HG03354 (cell line): ENCODE data around the gene CAPN7.

Experiments
- ATAC-seq: cut with Tn5 transposase; IDR thresholded peaks from one replicate; pipeline ENCODE4 v1.9.1; 2021; ENCODE audit warnings: mild to moderate bottlenecking; ENCODE audit not compliant: unreplicated experiment, poor library complexity, severe bottlenecking

The CAPN7 gene

DNA sequence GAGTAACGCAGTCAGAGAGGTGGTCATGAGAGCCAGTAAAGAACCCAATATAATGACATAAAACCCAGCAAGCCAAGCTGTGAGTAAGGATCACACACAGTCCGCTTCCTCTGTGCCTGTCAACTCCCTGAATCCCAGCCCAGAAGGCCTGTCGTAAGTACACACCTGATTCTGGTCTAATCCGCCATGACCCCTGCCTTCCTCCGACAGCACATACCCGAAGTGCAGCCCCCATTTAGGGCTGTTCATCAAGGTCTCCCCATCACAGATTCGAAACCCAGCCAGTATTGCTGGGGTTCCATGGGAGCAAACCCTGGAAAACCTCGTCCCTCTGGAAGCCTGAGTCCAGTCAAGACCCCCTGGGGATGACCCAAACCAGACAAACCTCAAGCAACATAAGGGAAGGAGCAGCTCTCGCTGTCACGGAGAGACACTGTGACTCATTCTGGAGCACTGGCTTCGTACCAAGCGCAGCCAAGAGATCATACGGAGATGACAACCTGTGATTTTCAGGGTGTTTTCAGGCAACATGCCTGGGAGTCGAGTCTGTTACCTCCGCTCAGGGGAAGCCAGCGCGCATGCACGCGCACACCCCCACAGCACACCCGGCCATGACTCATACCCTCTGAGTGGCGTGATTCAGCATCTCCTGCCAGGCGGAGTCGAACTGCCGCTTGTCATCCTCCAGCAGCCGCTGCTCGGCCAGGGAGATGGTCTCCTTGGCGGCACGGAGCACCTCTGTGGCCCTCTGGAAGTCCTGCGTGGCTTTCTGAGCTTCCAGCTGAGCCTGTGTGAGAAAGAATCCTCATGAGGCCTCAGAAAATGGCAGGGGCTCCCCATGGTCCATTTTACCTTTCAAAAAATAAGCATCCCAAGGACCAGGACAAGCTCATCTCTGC lies 63.3 kb downstream of the CAPN7 start:
- ATAC-seq, result peak; percentile 73

DNA sequence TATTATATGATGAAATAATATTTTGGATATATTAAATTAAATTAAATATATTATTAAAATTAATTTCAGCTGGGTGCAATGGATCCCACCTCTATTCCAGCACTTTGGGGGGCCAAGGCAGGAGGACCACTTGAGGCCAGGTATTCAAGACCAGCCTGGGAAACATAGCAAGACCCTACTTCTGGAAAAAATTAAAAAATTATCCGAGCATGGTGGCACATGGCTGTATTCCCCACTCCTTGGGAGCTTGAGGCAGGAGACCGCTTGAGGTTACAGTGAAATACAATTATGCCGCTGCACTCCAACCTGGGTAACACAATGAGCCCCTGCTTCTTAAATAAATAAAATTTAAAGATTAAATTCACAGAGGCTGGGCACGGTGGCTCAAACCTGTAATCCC lies 65.0 kb downstream of the CAPN7 start:
- ATAC-seq, result no peak

DNA sequence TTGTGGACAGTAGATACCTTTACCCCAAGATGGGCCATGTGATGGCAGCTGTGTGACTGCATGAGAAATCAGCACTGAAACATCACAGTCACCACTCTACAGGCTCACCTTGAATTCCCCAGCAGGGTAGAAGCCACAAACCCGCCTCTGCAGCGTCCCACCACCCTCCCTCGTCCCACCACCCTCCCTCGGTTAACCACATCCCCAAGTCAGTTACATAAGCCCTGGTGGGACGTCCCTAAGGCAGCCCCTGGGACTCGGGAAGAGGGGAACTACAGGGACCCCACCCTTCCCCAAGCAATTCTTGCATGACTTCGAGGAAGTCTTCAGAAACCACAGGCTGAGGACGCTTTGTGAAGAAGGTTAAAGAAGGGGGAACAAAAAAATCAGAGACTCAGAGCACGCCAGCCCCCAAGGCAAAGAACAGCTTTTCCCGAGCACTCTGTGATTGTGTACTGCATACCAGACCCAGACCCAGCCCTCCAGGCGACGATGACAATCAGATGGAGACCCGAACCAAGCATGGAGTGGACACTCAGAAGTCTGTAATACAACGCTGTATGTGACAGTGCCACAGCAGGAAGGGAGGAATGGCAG lies 65.8 kb downstream of the CAPN7 start:
- peak; percentile 58 for ATAC-seq

DNA sequence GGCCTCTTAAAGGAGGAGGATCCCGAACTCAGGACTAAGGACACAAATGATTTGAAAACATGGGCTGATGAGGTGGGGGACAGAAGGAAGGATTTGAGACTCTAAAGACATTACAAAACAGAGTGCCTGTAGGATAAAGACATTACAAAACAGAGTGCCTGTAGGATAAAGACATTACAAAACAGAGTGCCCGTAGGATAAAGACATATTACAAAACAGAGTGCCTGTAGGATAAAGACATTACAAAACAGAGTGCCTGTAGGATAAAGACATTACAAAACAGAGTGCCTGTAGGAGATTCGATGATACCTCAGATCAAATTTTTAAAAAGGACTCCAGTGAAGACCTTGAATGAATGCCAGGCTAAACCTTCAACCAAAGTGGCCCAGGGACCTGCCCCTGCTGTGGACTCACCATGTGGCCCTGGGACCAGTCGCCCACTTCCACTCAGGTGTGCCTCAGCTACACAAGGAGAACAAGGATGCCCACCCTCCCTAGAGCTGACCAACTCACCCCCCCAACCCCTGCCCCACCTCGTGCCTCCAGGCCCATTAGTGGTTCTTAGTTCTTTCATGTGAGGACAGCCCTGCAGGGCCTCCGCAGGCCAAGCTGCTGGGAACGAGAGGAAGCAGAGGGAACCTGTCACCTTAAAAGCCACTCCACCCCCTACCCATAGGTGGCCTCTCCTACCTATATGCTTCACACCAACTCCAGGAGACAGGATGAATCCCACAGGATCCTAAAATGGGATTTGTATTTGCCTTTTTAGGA lies 66.6 kb downstream of the CAPN7 start:
- ATAC-seq, result no peak

DNA sequence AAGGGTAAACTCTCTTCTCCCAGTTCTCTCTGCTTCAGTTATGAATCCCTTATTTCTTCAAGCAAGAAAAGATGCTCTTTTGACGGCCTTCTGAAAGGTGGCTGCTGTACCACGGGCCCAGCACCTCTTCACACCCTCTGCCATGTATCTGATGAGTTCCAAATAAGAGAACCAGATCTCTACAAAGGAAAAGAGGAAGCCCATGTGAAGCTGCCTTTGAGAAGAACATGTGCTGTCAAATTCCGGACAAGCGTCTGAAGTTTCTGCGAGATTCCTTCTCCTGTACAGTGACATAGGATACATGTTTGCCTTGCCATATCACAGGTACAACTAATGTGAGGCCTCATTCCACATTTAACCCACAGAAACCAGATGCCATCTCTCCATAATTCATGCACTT lies 67.2 kb downstream of the CAPN7 start:
- no peak for ATAC-seq

DNA sequence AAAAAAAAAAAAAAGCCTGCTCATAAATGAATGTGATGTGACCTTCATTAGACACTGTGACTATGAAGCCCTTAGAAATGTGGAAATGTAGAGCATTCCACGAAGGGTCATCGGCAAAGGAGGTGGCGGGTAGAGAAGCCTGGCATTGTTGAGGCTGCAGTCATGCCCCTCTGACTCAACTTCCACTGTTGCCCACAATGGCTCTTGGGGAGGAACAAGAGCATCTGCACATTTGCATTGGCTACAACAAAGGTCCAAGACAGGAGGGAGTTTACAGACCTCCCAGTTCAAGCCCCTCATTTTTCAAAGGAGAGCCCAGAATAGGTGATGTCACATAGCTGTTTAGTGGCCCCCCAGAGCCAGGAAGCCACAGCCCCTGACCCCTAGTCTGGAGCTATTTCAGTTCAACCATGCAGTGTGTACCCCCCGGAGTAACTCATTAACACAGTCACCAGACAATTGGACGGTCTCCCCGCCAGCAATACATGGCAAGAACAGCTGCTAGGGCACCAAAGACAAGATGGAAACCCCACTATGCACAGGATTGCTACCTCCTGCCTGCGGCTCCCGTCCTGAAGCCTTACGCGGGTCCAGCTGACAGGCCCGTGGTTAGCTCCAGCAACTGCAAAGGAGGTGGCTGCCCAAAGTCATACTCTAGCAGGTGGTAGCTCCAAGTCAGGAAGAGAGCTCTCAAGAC lies 70.1 kb downstream of the CAPN7 start:
- ATAC-seq, result no peak

DNA sequence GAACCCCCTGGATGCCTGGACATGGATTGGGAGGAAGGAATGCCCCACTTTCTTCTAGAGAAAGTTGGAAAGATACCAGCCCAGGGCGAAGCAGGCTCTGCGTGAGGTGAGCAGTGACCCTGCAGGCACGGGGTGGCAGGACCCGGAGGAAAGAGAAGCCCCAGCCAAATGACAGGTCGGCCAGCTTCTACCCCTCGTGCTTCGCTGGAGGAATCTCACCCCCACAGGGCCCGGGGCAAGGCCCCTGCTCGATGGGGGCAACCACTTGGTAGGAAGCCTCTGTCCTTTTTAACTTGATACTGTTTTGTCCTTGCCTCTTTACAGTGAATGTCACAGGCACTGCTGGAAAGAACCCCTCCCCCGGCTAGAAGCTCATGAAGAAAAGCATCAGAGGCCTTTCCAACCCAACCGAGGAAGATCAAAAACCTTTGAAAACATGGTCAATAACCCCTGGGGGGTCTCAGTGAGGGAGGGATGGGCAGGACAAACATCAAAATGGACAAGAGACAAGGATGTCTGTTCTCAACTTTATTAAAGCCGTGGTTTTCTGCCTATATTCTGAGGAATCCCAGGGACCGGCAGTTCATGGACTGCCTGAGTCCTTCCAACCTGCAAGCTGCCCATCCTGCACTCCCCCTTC lies 71.9 kb downstream of the CAPN7 start:
- no peak for ATAC-seq

DNA sequence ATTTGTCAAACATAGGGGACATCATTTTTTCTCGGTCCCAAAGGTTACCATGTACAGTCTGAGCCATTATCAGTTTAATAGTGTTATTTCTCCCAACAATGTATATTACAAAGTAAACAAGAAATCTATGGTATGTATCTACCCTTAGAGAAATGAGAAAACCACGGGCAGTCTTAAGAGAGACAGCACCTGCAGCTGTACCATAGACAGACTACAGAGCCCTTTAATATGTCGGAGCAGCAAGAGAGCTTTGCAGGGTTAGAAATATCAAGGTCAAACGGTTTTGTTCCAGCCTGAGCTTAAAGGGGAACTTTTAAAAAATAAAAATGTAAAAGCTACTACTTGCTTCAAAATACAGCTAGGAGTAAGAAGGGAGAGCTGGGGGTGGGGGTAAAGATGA lies 73.2 kb downstream of the CAPN7 start:
- no peak for ATAC-seq

DNA sequence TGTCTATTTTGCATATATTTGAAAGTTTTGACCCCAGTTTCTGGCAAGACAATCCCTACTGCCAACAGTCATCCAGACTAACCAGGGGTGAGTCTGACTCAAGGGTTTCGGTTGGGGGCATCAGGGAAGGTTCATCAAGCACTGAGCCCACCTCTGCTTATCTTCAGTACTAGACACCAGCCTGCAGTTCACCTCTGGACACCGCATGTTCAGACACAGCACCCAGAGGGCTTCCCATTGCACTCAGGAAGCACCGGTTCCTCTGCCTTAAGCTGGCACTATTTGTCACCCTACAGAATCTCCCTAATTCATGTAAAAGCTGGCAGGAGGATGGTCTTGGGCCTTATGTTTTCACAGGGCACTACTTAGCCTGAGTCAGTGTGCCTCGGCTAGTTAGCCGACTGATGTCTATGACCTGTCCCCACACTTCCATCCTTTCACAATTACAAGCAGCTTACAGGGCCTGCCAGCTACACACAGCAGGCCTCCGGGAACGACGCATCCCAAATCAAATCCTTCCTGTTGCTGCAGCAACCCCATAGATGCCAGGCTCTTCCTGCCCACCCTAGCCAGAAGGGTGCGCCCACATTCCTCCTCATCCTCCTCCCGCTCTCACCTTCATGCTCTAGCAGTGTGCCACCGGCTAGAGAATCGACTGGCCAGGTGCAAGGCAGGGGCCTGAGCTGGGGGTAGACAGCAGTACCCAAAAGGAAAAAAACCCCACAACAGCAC lies 73.8 kb downstream of the CAPN7 start:
- no peak for ATAC-seq

DNA sequence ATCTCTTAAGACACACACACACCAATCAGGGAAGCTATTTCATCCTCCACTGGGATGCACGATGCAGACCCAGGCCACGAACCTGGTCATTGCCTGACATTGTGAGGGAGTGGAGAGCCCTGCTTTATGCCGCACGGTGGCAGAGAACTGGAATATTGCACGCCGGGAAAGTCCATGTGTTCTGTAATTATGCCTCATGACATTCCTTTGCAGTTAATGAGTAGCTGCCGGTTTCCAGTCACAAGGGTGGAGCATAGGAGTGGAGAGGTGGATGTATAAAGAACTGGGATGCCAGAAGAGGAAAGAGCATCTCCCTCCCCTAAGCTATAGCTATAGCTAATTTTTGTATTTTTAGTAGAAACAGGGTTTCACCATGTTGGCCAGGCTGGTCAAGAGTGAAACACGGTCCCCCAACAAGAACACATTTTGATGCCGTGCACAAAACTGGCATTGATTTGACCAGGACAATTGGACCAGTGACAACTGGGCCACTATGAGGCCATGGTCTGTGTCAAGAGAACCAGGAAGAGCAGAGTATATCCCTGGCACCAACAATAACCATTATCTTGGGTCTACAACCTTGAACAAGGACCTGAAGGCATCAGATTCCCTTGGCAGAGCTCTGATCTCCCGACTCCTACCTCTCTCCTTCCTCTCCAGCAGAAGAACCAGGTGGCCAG lies 74.9 kb downstream of the CAPN7 start:
- ATAC-seq, result no peak

DNA sequence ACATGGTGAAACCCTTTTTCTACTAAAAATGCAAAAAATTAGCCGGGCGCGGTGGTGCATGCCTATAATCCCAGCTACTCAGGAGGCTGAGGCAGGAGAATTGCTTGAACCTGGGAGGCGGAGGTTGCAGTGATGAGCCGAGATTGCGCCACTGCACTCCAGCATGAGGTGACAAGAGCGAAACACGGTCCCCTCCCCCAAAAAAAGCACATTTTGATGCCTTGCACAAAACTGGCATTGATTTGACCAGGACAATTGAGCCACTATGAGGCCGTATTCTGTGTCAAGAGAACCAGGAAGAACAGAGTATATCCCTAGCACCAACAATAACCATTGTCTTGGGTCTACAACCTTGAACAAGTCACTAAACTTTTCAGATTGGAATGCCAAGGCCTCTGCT lies 75.8 kb downstream of the CAPN7 start:
- no peak for ATAC-seq

DNA sequence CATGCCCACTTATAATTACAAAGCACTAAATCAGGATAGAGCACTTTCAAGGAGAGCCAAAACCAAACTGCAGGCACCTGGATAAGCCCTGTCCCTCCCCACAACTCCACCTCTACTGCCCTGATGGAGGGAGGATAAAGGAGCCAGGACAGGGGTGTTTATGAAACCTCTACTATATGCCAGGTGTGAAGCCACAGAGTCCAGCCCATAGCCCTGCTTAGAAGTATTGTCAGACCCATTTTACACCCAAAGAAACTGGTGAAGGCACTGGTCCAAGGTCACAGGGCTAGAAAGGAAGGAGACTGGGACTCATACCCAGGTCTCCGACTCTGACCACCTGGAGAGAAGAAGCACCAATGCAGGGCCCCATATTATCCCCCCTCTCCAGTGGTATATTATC lies 77.7 kb downstream of the CAPN7 start:
- ATAC-seq, result no peak

DNA sequence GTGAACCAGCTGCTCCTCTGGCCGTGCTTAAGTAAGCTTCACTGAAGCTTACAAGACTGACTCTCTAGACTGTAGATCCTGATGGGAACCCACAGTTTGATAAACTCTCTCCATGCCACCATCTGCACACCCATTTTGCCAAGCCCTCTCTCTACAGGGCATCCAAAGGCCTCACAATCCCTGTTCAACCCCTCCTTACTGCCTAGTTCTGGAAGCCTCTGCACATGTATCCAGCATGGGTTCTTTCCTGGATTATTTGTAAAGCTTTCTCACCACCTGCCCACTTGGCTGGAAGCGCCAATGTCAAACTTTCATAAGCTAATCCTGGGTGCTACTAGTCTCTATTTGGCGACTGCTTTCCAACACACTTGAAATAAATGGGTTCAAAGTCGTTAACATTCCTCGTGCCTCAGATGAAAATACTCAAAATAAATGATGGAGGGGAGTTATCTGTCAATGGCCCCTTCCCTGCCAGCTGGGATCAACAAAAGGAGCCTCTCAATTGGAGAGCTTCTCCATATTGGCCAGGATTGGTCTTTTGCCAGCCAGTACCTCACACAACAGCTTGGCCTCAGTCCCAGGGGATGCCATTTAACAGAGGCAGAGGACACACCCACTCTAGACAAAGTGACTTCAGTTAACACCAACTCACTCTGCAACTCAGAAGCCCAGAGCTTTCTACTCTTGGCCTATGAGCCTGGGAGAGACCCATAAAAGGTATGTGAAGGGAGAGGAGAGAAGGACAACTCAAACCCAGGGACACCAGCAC lies 78.3 kb downstream of the CAPN7 start:
- ATAC-seq, result no peak

DNA sequence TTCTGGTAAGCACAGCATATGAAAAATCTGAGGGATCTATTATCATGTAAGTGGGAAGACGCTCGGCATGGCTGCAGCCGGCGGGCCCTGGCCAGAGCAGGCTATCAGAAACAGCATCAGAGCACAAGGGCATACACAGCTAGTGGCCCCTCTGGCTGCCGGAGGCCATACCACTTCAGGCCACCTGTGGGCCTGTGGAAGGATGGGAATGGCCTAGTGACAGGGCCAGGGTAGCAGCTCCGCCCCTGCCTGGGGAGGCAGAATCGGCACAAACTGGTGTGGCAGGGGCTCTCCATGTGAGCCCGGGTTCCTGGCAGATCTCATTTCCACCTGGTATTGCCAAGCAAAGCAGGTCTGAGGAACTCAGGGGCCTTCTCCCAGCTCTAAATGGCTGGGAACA lies 80.0 kb downstream of the CAPN7 start:
- no peak for ATAC-seq

DNA sequence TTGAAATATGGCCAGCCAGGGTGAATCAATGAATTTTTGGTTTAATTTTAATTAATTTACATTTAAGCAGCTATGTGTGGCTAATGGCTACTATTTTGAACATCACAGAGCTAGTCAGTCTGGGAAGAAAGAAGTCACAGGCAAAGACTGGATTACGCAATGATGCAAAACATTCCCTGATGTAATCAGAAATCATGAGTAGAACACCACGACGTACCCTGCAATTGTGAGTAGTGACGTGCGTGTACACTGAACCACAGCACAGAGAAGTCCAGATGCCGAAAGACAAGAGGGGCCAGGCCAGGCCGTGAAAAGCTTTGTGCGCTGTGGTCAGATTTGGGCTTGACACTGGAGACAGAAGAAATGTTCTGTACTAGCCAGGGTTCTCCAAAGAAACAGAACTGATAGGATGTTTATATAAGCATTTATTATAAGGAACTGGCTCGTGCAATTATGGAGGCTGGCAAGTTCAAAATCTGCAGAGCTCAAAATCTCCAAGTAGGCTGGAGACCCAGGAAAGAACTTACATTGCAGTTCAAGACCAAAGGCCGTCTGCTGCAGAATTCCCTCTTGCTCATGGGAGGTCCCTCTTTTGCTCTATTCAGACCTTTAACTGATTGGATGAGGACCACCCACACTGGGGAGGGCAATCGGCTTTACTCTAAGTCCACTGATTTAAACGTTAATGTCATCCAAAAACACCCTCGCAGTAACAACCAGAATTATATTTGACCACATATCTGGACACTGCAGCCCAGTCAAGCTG lies 81.7 kb downstream of the CAPN7 start:
- no peak for ATAC-seq

DNA sequence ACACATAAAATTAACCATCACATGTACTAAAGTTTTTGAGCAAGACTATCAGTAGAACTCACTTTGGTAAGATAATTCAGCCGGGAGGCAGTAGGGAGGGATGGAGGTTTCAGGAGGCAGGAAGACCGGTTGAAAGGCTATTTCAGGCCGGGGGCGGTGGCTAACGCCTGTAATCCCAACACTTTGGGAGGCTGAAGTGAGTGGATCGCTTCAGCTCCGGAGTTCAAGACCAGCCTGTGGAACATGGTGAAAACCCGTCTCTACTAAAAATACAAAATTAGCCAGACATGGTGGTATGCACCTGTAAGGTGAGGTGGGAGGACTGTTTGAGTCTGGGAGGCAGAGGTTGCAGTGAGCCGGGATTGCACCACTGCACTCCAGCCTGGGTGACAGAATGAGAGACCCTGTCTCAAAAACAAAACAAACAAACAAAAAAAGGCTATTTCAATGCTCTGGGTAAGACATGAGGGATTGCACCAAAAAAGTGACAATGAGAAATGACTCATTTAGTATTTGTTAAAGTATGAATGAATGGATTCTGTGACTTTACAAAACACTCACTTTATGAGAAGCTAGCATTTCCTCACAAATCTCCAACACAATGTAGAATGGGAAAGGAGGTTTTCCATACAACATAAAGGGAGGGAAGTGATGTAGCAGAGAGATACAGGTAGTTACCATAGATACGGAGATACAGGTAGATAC lies 82.4 kb downstream of the CAPN7 start:
- ATAC-seq, result no peak

DNA sequence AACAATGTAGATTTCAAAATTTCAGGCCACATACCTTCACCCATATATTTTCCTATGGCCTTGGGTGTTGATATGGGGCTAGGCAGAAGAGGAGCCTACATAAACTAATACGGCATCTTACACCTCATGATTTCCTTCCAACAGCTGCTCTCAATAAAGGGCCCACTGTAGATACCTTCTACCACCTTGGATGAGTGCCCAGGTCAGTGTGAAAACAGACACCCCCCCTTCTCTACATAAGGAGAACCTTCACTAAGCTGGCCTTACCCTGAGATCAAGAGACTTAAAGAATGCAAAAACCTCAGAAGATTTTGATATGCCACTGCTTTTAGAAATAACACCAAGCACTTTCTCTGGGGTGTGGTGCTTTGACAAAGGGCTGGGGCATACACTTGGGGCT lies 83.6 kb downstream of the CAPN7 start:
- no peak for ATAC-seq
